ENCODE measurements around the gene ZKSCAN1. TPM values are rescaled to one million over a fixed set of nuclear protein-coding genes. Genes with fewer than 3 reads are reported as not detected.
A peak's percentile ranks its signal among the peaks of the same experiment; 100 is the strongest.

ZKSCAN1 gene
- total RNA-seq (2021; ENCODE audit: unreplicated experiment): 61.2 TPM
- polyA plus RNA-seq (2012): 13.7 and 16.5 TPM in 2 replicates
- percentile 94 among the genes with signal in this experiment for Bru-seq, nascent RNA
- percentile 97 among the genes with signal in this experiment for BruChase-seq, experiment 1, labeled RNA remaining after a 6-hour chase
- BruChase-seq, experiment 2, labeled RNA remaining after a 2-hour chase: percentile 98 among the genes with signal in this experiment
- long read RNA-seq, full-length matches to known transcripts: 5 of 54 reads
- long read RNA-seq, partial matches to known transcripts: 21 of 54 reads
- long read RNA-seq, other reads (novel, unspliced or antisense): 28 of 54 reads

GRCh38 chr7:100015232-100016214 is at the start of gene ZKSCAN1:
Gene ZKSCAN1 (plus strand): TSS chr7:100015596. CDS start chr7:100023507, 7,911 bp downstream.
- ChIA-PET POLR2A (interaction anchor here (0.7 to 1.4 kb wide), 6 partner anchors 34 to 946 kb away, joined by 3 to 5 read pairs (median 3); partner anchors contain the start of genes AP4M1, STAG3 and ZSCAN21), CTCF (interaction anchor here (1.3 kb wide), 1 partner anchor 25 kb away, joined by 4 read pairs; no protein-coding TSS in a partner anchor), RAD21 (ENCODE audit: low non-redundant PET in 1 of 2, low total read pairs in 2 of 2, uncharacterized antibody in 2 of 2, unreplicated experiment in 2 of 2) (interaction anchor here in 1 of 2 experiments (0.6 kb wide), 1 partner anchor 12 kb away, joined by 3 read pairs; no protein-coding TSS in a partner anchor)
- Histone ChIP-seq H2AFZ (ENCODE audit: low read depth, low read length, poor library complexity, severe bottlenecking) (peak within 1 kb of the TSS; percentile 59), H3K4me2 (ENCODE audit: low read length) (peak within 1 kb of the TSS; percentile 89), H3K79me2 (ENCODE audit: insufficient read depth, low read length) (peaks cover 50% of the 10 kb centered on the region), H3K4me3 (replicated peaks in 1 of 2; ENCODE audit: low read depth in 1 of 2, low read length in 2 of 2) (peak within 1 kb of the TSS; percentile 88 to 99), H3K9ac (ENCODE audit: low read length) (peak within 1 kb of the TSS; percentile 99), H3K27ac (ENCODE audit: low read depth, low read length) (peak within 1 kb of the TSS; percentile 60), H3K9me3 (ENCODE audit: control insufficient read depth in 1 of 2, insufficient read depth in 1 of 2, low read depth in 1 of 2, low read length in 2 of 2) (no peaks in the 10 kb centered on the region), H4K20me1 (ENCODE audit: insufficient read depth) (no peaks in the 10 kb centered on the region), H3K27me3 (ENCODE audit: insufficient read depth, low read length) (no peaks in the 10 kb centered on the region), H3K9me2 (ENCODE audit: insufficient read depth) (no peaks in the 10 kb centered on the region), H3K4me1 (ENCODE audit: control insufficient read depth in 1 of 2, insufficient read depth in 2 of 2, low read length in 2 of 2) (peaks cover 8 to 26% of the 10 kb centered on the region in 2 experiments; a peak in 3 of 4 replicates), H3K36me3 (ENCODE audit: control insufficient read depth in 1 of 2, insufficient read depth in 2 of 2, low read length in 2 of 2) (no peaks in the 10 kb centered on the region; a peak in 1 of 4 replicates)
- ATAC-seq (peak; percentile 96), DNase-seq (ENCODE audit: low read depth, low spot score) (peak; percentile 88)
- intact Hi-C loops (cut with micrococcal nuclease): no loop called here
- no TSS peak for BruUV-seq (replicated peaks)
- TF ChIP-seq ZBTB33 (IDR thresholded peaks at IDR 0.05; ENCODE audit: extremely low read depth, insufficient replicate concordance, low read length): no peak
- TF ChIP-seq CEBPB (IDR thresholded peaks at IDR 0.05; ENCODE audit: low read depth): no peak; the same call in 1 of the 2 replicates
- TF ChIP-seq MAX (IDR thresholded peaks at IDR 0.05): peak; percentile 77
- TF ChIP-seq EGR1 (IDR thresholded peaks at IDR 0.05; ENCODE audit: low read depth): no peak
- TF ChIP-seq ATF3 (IDR thresholded peaks at IDR 0.05): no peak
- peak; percentile 37; the same call in 1 of the 2 replicates for TF ChIP-seq SRF (IDR thresholded peaks at IDR 0.05; ENCODE audit: low read depth)
- peak; percentile 88; the same call in 1 of the 2 replicates for TF ChIP-seq SIN3A (IDR thresholded peaks at IDR 0.05; ENCODE audit: low read depth)
- TF ChIP-seq REST (IDR thresholded peaks at IDR 0.05; ENCODE audit: low read depth): no peak
- peak; percentile 83; the same call in 1 of the 2 replicates for TF ChIP-seq ZFX (IDR thresholded peaks at IDR 0.05)
- TF ChIP-seq CTCF (IDR thresholded peaks at IDR 0.05 in 2 of 3, conservative IDR thresholded peaks at IDR 0.05 in 1 of 3; ENCODE audit: borderline replicate concordance in 1 of 3, insufficient read depth in 1 of 3, low read depth in 2 of 3, low read length in 2 of 3): no peak
- peak; percentile 80 for TF ChIP-seq FOSL1 (IDR thresholded peaks at IDR 0.05; ENCODE audit: low read depth)
- peak; percentile 71 for TF ChIP-seq TCF7L2 (IDR thresholded peaks at IDR 0.05; ENCODE audit: borderline replicate concordance, extremely low read depth, insufficient read depth, insufficient read length)
- TF ChIP-seq YY1 (IDR thresholded peaks at IDR 0.05; ENCODE audit: extremely low read depth, insufficient replicate concordance, low read depth, low read length): peak; percentile 69
- TF ChIP-seq POLR2AphosphoS5 (IDR thresholded peaks at IDR 0.05; ENCODE audit: low read depth, low read length): peak; percentile 97
